Vagina (tissue), 2 donors: ENCODE data around the gene TMEM38A.

Experiments used
- CTCF ChIP-seq, 3 experiments: fragments of 450-650 bp in 2 of 3; fragments of 200-600 bp in 1 of 3; sonication (generic) in 1 of 3; IDR thresholded peaks; one replicate each; pipeline ENCODE4 v1.5.1; 2017 to 2019; ENCODE audit warnings: antibody characterized with exemption in 3 of 3, mild to moderate bottlenecking in 2 of 3, moderate library complexity in 2 of 3
- POLR2A ChIP-seq, 2 donors: fragments of 450-650 bp; IDR thresholded peaks; one replicate each; pipeline ENCODE4 v1.6.1; 2017; ENCODE audit warnings: antibody characterized with exemption in 2 of 2, mild to moderate bottlenecking in 2 of 2, moderate library complexity in 2 of 2
- POLR2AphosphoS5 ChIP-seq, 2 donors: sonication (generic); formaldehyde crosslinking; IDR thresholded peaks; one replicate each; pipeline ENCODE4 v1.9.0; 2017; ENCODE audit warnings: antibody characterized with exemption in 2 of 2, mild to moderate bottlenecking in 2 of 2, low read depth in 1 of 2; ENCODE audit not compliant: insufficient read depth in 1 of 2

GRCh38 chr19:16618248-16618647 lies 42.7 kb upstream of the TMEM38A start:
- TF ChIP-seq CTCF (IDR thresholded peaks at IDR 0.05) (no peak), POLR2A (IDR thresholded peaks at IDR 0.05) (no peak), POLR2AphosphoS5 (IDR thresholded peaks at IDR 0.05; ENCODE audit: insufficient read depth in 1 of 2, low read depth in 1 of 2) (no peak)
